Peyer's patch (tissue), 4 donors: ENCODE results near the gene THAP5. TPM values are rescaled to one million over a fixed set of nuclear protein-coding genes. Genes with fewer than 3 reads are reported as not detected.

Experiments used
- DNase-seq, 3 donors: peaks; one replicate each; pipeline ENCODE4 v3.0.0-alpha.2; 2017 to 2019
- H3K27ac ChIP-seq, 4 donors: fragments of 200-600 bp; sonication (generic); one replicate each; pipeline ENCODE4 v1.5.1; 2016 to 2019
- H3K27me3 ChIP-seq, 2 donors: fragments of 200-600 bp; sonication (generic); one replicate each; pipeline ENCODE4 v1.5.1; 2019
- H3K36me3 ChIP-seq, 3 donors: fragments of 200-600 bp; sonication (generic); one replicate each; pipeline ENCODE4 v1.5.1; 2016 to 2019
- H3K4me1 ChIP-seq, 4 donors: fragments of 200-600 bp; sonication (generic); one replicate each; pipeline ENCODE4 v1.5.1; 2016 to 2019
- H3K4me3 ChIP-seq, 4 donors: fragments of 200-600 bp; sonication (generic); 1 replicate in 3 of 4; 2 replicates in 1 of 4; pipeline ENCODE4 v1.5.1; 2016 to 2019; ENCODE audit warnings: mild to moderate bottlenecking in 1 of 4
- H3K9me3 ChIP-seq, 4 donors: fragments of 200-600 bp; sonication (generic); one replicate each; pipeline ENCODE4 v1.5.1; 2016 to 2019; ENCODE audit warnings: mild to moderate bottlenecking in 1 of 4
- POLR2A ChIP-seq, 2 donors: fragments of 450-650 bp; IDR thresholded peaks; one replicate each; pipeline ENCODE4 v1.5.1; 2017; ENCODE audit warnings: antibody characterized with exemption in 2 of 2, mild to moderate bottlenecking in 2 of 2, moderate library complexity in 2 of 2
- total RNA-seq, 4 donors: library from RNA; depleted of rRNA; stranded (reverse); fragments of >200 nt; gene quantifications; one replicate each; pipeline ENCODE4 v1.1.0, GENCODE V29; 2016
- TF ChIP-seq, protein P1 (sequence below), 6 experiments: fragments of 450-650 bp in 4 of 6; fragments of 200-600 bp in 2 of 6; sonication (generic) in 1 of 6; IDR thresholded peaks; one replicate each; pipeline ENCODE4 v1.5.1; 2017 to 2019; ENCODE audit warnings: antibody characterized with exemption in 6 of 6, mild to moderate bottlenecking in 3 of 6, moderate library complexity in 1 of 6

The THAP5 gene, protein sequence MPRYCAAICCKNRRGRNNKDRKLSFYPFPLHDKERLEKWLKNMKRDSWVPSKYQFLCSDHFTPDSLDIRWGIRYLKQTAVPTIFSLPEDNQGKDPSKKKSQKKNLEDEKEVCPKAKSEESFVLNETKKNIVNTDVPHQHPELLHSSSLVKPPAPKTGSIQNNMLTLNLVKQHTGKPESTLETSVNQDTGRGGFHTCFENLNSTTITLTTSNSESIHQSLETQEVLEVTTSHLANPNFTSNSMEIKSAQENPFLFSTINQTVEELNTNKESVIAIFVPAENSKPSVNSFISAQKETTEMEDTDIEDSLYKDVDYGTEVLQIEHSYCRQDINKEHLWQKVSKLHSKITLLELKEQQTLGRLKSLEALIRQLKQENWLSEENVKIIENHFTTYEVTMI
- 10 to 100 TPM; 13.0 to 36.3 (median 20.4) TPM for total RNA-seq

DNA sequence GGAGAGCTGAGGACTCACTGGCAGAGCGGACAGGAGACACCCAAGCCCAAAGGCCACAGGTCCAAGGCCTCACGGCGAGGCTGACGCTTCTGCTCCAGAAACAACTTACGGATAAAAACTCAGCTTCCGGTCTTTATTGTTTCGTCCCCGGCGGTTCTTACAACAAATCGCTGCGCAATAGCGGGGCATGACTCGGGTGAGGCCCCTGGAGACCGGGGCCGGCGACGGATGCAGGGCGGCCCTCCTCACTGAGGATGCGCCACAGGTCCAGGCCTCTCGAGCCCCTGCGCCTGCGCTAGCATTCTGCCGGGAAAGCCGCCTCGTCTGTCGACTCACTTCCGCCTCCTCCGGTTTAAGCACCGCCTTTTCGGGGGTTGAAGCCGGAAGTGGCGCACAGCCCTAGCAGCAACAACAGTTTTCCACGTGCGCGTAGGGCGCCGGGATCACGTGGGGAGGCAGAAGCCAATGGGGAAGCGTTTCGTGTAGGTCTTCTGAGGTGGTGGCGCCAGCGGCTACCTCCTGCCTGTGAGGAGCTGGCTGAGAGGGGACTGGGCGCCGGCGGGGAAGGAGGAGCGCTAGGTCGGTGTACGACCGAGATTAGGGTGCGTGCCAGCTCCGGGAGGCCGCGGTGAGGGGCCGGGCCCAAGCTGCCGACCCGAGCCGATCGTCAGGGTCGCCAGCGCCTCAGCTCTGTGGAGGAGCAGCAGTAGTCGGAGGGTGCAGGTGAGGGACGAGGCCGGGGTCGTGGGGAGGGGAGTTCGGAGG lies at the start of gene THAP5, which contains the start of gene DNAJB9:
THAP5 (minus strand) TSS at position 326 of the 765 bp plus-strand sequence; CDS start at position 189, 137 bp downstream.
DNAJB9 (plus strand) TSS at position 494 of the 765 bp plus-strand sequence. CDS start 1,853 bp downstream, outside the sequence.
- peak; percentile 99 to 100 (median 99) for DNase-seq
- Histone ChIP-seq H3K27ac (peak within 1 kb of the TSS; percentile 86 to 95 (median 94)), H3K4me3 (peak within 1 kb of the TSS; percentile 43 to 87 (median 82)), H3K27me3 (no peaks in the 10 kb centered on the region), H3K36me3 (peaks cover 0 to 27% (median 0%) of the 10 kb centered on the region in 3 donors), H3K4me1 (peaks cover 0 to 20% (median 9%) of the 10 kb centered on the region in 4 donors), H3K9me3 (no peaks in the 10 kb centered on the region)
- peak; percentile 91 to 97 for TF ChIP-seq POLR2A (IDR thresholded peaks at IDR 0.05)
- TF ChIP-seq, protein P1, sequence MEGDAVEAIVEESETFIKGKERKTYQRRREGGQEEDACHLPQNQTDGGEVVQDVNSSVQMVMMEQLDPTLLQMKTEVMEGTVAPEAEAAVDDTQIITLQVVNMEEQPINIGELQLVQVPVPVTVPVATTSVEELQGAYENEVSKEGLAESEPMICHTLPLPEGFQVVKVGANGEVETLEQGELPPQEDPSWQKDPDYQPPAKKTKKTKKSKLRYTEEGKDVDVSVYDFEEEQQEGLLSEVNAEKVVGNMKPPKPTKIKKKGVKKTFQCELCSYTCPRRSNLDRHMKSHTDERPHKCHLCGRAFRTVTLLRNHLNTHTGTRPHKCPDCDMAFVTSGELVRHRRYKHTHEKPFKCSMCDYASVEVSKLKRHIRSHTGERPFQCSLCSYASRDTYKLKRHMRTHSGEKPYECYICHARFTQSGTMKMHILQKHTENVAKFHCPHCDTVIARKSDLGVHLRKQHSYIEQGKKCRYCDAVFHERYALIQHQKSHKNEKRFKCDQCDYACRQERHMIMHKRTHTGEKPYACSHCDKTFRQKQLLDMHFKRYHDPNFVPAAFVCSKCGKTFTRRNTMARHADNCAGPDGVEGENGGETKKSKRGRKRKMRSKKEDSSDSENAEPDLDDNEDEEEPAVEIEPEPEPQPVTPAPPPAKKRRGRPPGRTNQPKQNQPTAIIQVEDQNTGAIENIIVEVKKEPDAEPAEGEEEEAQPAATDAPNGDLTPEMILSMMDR (IDR thresholded peaks at IDR 0.05): no peak

DNA sequence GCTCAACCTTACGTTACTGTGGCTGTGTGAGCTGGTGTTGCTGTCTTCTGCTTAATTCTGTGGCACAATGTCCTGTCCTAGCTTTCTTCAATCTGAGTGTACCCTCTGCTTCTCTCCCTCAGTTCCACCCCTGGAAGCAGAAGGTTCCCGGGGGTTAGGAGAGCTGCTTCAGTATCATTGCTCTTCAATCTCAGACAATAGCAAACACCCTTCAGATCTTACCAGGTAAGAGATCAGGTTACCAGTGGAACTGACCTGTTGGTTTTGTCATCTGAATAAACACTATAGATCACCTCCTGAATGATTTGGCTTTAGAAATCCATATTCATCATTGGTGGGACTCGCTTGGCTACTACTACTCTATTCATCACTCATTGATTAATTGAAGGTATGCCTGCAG lies 48.5 kb upstream of the THAP5 start:
- H3K27me3 ChIP-seq: no peaks in the 10 kb centered on the region
- no peaks in the 10 kb centered on the region for H3K36me3 ChIP-seq
- no peak overlapping the region for H3K4me3 ChIP-seq
- no peaks in the 10 kb centered on the region for H3K9me3 ChIP-seq
- TF ChIP-seq, protein P1 (IDR thresholded peaks at IDR 0.05): no peak
- no peak for TF ChIP-seq POLR2A (IDR thresholded peaks at IDR 0.05)
- no peaks in the 10 kb centered on the region for H3K4me1 ChIP-seq
- DNase-seq: no peak
- H3K27ac ChIP-seq: no peak overlapping the region

DNA sequence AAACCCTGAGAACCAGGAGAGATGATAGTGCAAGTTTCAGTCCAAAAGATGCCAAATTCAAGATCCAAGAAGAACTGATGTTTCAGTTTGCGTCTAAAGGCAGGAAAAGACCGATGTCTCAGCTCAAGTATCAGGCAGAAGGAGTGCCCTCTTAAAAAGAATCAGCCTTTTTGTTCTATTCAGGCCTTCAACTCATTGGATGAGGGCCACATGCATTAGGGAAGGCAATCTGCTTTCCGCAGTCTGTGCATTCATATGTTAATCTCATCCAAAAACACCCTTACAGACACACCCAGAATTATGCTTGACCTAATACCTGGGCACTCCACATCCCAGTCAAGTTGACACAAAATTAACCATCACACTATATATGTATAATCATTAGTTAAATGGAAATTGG lies 45.4 kb upstream of the THAP5 start:
- no peaks in the 10 kb centered on the region for H3K27me3 ChIP-seq
- H3K9me3 ChIP-seq: no peaks in the 10 kb centered on the region
- no peaks in the 10 kb centered on the region for H3K4me1 ChIP-seq
- H3K4me3 ChIP-seq: no peak overlapping the region
- DNase-seq: no peak
- no peak for TF ChIP-seq POLR2A (IDR thresholded peaks at IDR 0.05)
- TF ChIP-seq, protein P1 (IDR thresholded peaks at IDR 0.05): no peak
- H3K27ac ChIP-seq: no peak overlapping the region
- H3K36me3 ChIP-seq: no peaks in the 10 kb centered on the region

DNA sequence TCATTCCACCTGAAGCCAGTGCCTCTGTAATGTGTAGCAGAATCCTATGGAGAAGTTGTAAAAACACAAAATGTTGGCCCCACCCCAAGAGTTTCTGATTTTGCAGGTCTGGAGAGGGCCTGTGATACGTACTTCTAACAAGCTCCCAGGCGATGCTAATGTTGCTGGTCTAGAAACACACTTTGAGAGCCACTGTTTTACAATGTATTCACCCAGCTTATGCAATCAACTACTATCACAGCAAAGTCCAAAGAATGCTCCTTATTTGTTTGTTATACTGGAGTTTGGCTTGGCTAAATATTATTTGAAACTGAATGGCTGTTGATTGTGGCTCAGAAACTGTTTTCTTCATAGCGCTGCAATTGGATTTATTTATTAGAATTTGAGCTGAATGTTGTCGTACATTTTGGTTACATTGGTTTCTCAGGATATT lies 44.5 kb upstream of the THAP5 start:
- no peak overlapping the region for H3K4me3 ChIP-seq
- no peak for TF ChIP-seq POLR2A (IDR thresholded peaks at IDR 0.05)
- TF ChIP-seq, protein P1 (IDR thresholded peaks at IDR 0.05): no peak
- H3K27me3 ChIP-seq: no peaks in the 10 kb centered on the region
- no peak for DNase-seq
- H3K27ac ChIP-seq: no peak overlapping the region
- no peaks in the 10 kb centered on the region for H3K36me3 ChIP-seq
- H3K9me3 ChIP-seq: no peaks in the 10 kb centered on the region
- H3K4me1 ChIP-seq: no peaks in the 10 kb centered on the region

DNA sequence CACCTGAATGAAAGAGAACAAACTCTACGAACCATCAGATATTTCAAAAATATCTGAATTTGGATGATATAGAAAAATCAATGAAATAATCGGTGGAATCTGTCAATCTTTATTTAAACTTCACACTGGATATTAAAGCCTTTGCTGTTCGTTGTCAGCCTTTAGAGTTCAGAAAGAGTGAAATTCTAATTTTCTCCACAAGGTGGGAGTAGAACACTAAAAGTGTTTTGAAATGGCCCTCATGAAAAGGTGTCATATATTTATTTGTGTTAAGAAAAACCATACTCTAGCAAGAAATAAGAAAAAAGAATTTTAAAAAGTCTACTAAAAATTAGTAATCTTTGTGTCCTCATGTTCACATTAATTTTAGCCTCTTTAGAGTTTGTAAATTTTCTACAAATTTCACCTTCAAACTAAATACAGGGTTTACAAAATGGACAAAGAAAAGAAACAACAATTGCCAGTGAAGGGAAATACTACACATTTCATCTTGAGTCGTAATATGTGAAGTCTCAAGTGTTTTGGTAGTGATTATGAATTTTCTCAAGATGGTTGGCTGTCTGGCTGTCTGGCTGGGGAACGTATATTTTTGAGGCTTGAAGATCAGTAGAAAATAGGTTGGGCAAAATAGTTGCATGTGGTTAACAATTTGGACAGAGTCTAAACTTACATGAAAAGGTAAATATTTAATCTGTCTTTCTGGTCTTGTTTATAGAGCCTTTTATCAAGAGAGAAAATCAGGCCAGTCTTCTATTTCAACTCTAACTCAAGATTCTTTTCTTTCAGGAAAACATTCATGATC lies 43.8 kb upstream of the THAP5 start:
- DNase-seq: no peak

More for the DNA sequence above, 43.8 kb upstream of the THAP5 start:
- H3K27ac ChIP-seq: no peak overlapping the region
- TF ChIP-seq, protein P1 (IDR thresholded peaks at IDR 0.05): peak; percentile 55 to 73 (median 68)
- no peak for TF ChIP-seq POLR2A (IDR thresholded peaks at IDR 0.05)
- no peaks in the 10 kb centered on the region for H3K36me3 ChIP-seq
- H3K4me3 ChIP-seq: no peak overlapping the region
- no peaks in the 10 kb centered on the region for H3K4me1 ChIP-seq
- H3K27me3 ChIP-seq: no peaks in the 10 kb centered on the region
- H3K9me3 ChIP-seq: no peaks in the 10 kb centered on the region
